ENCODE measurements around the gene C10orf88. TPM values are rescaled to one million over a fixed set of nuclear protein-coding genes. Genes with fewer than 3 reads are reported as not detected.

Gene C10orf88, protein sequence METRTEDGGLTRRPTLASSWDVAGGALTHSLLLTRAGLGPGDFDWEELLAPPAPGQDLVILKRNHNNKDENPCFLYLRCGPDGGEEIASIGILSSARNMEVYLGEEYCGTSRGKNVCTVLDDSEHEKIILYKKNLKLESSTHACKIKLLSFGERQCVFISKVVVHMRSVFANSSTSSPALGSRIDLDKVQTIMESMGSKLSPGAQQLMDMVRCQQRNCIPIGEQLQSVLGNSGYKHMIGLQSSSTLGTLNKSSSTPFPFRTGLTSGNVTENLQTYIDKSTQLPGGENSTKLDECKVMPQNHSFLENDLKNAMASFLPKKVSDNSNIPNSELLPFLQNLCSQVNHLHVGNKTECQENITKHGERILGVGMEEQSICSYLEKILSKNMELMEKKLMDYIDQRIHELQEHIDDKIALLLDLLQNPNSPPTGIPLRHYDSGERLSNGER
- total RNA-seq (2014; rRNA removed; shearing (Covaris generic)) = 1.8 and 3.9 TPM in 2 replicates

DNA sequence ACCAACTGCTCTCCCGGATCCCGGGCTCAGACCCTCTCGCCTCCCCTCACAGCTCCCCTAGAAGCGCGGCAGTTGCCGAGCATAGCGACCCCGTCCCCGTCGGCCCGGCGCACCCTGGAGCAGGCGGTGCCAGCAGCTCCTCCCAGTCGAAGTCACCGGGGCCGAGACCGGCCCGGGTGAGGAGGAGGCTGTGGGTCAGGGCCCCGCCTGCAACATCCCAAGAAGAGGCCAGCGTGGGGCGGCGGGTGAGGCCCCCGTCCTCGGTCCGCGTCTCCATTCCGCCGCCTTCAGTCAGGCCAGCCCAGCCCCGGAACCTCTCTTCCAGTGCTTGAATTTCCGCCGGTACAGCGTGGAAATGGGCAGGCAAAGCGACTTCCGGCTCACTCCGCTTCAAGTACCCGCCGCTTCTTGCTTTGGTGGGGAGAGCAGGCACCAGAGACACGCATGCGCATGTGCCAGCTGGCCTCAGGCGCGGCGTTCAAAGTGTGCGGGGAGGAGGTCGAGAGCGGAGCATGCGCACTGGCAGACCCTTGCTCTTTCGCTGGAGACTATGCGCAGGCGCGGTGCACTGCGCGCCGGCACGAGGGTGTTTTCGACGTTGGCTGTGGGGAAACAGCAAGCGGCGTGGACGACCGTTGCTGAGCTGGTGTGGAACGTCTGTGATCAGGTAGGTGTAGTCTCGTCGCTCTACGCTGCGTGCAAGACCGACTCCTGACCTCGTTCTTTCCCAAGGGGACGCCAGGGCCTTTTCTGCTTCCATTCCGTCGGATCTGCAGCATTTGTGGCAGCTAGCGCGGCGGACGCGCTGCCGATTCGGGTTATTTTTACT is at the start of gene C10orf88:
C10orf88 (minus strand) TSS at position 326 of the 829 bp plus-strand sequence; CDS start at position 277, 49 bp downstream.
- DNase-seq (ENCODE audit: low spot score) = peak; percentile 95

DNA sequence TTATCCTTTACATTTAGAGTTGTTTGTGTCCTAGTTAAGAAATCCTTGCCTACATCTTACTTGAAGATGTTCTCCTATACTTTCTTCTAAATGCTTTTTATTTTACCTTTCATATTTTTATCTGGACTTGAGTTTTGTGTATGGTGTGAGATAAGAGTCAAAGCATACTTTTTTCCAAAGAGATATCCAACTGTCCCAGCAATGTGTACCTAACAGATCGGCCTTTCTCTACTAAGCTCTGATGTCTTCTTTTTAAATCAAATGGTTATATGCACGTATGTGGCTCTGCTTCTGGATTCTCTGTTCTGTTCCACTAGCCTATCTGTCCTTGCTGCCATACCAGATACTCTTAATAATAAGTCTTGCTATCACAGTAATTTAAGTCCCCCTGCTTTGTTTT is 47.3 kb upstream of the C10orf88 start:
- no peak for DNase-seq (ENCODE audit: low spot score)

DNA sequence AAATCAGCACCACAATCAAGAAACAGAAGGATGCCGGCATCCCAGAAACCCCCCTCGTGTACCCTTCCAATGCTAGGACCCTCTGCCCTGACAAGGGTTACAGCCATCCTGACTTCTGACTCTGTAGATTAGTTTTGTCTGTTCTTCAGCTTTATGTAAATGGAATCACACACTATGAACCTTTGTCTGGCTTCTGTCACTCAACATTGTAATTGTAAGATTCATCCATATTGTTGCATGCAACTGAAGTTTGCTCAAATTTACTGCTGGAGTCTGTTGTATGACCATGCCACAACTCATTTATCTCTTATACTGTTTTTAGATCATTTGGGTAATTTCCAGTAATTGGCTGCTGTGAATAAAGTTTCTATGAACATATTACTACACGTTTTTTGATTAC is 46.1 kb upstream of the C10orf88 start:
- DNase-seq (ENCODE audit: low spot score) = no peak

DNA sequence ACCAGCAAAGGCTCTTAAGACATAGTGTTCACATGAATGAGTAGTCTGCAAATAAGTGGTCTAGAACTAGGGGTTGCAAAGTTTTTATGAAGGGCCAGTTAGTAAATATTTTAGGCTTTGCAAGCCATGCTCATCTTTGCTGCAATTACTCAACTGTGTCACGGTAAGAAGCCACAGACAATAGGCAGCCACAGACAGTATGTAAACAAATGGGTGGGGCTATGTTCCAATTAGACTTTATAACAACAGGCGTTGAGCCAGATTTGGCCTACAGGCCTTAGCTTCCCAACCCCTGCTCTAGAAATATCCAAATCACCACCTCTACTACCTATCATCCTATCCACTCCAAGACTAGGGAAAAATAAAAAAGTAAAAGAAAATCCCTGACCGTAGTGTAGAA is 45.3 kb upstream of the C10orf88 start:
- peak; percentile 18 for DNase-seq (ENCODE audit: low spot score)

DNA sequence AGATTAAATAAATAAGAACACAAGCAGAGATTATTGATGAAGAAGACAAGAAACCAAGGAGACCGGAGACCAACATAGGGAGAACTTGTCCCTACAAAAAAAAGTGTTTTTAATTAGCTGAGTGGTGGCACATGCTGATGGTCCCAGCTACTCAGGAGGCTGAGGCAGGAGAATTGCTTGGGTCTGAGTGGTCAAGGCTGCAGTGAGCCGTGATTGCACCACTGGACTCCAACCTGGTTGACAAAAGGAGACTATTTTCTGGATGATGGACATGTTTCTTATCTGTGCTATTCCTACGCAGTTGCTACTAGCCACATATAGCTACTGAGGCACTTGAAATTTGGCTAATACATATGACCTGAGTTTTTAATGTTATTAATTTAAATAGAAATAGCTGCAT is 44.9 kb upstream of the C10orf88 start:
- DNase-seq (ENCODE audit: low spot score) = no peak

DNA sequence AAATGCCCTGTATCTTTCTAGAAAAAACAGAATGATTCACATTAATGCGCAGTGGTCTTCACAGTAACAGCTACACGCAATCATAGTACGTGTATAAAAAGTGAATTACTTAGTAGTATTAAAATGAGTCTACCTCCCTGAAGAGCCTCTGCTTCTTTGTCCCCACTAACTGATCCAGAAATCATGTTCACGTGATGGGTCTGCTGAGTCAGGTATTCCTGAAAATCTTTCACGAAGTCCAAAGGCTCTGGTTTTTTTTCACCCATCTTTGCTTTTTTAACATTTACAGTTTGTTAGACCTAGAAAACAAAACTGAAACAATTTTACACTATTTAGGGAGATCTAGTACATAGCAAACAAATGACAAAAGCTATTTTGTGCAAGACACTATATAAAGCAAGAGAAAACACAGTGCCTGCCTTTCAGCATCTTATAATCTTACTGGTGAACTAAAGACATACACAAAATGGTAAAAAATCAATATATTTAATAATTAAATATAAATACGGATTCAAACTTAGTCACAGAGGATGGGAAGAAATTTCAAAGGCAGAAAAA is 44.4 kb upstream of the C10orf88 start:
- DNase-seq (ENCODE audit: low spot score) = no peak

DNA sequence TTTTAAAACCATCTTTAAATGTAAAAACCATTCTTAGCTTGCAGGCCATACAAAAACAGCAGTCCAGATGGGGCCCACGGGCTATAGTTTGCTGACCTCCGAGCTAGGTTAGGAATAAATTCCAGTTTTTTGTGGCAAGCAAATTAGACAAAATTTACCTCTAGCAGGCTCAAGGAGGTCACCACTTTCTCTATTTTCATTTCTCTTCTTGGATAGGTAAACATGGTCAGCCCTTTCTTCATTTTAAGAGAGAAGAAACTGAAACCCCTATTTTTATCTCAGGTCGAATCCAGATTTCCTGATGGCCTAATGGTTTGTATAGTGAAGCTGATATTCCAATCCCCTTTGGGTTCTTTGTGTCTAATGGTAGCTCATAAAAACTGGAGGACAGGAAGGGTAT is 43.8 kb upstream of the C10orf88 start:
- no peak for DNase-seq (ENCODE audit: low spot score)

DNA sequence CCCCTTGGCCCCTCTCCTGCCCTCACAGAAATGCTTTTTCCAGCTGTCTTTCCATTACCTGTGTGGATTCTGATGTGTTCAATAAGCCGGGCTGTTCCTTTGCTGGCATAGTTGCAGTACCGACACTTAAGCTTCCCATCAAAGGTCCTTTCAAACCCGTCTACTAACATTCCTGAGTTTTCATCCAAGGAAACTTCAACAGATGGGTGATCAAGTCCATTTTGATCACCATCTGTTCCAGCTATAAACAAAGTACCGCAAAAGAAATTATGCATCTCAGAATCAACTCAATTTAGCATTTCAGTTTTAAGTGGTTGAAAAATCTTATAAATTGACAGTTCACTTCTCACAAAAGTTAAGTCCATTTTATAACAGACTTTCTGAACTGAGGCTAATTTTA is 41.9 kb upstream of the C10orf88 start:
- no peak for DNase-seq (ENCODE audit: low spot score)

DNA sequence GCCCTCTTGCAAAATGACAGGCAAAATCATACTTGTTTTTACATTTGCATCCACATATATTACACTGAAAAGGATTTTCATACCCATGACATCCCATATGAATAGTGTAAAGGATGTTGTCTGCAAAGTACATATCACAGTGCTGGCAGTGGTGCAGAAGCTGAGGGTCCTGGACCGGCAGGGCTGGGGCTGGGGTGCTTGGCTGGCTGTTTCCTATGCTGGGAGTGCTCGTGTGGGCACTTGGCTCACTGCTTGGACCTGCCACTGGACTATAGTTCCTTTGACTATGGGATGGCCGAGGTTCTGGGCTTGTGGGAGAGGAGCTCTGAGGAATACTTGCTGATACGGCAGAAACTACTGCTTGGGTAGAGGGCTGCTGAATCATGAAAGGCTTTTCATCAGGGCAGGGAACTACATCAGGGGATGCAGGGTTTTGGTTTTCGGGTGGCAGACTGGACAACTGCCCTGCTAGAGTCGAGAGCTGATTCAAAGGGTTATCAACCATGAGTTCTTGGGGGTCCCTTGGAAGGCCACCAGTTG is 39.8 kb upstream of the C10orf88 start:
- DNase-seq (ENCODE audit: low spot score) = no peak

DNA sequence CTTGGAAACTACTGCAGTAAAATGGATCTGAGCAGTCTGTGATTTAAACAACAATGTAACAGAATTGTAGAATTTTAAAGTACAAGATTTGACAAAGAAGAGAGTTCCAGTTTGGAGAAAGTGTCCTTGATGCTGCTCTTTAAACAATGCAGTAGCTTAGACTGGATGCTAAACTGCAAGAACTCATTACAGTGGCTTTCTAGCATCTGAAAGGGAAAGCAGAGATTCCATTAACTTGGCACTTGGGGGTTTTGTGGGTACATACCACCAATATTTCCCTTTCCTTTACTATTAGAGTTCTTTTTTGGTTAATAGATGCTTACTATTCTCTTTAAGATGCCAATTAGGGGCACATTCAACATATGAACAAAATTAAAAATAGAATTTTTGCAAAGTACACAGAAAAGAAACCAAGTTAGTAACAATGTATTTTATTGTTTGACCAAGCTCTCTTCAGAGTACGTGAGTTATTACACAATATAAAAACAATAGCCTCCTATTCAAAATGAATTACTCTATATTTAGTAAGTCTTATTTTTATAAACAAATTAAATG is 38.1 kb upstream of the C10orf88 start:
- no peak for DNase-seq (ENCODE audit: low spot score)

DNA sequence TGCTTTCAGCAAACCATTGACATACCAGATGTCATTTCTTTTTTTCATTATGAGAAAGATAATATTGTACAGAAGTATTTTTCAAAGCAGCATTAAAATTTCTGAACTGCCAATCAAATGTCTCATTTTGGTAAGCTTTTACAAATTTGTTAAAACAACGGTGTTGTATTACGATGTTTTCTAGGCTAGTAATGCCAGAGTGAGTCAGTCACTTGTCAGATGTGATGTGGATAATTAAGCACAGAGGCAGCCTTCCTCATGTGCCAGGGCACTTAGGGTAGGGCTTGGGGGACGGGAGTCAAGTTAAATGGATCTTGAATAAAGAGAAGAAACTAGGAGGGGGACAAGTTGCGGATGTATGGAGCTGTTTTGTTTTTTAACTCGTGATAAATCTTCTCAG is 36.3 kb upstream of the C10orf88 start:
- DNase-seq (ENCODE audit: low spot score) = no peak

DNA sequence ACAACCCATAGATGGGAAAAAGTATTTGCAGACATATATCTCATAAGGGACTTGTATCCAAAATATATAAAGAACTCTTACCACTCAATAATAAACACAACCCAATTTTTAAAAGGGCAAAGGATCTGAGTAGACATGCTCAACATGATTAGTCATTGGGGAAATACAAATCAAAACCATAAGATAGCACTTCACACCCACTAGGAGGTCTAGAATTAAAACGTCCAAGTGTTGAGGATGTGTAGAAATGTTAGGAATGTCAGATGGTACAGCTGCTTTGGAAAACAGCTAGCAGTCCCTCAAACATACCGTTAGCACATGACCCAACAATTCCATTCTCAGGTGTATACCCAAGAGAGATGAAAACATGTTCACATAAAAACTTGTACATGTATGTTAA is 34.5 kb upstream of the C10orf88 start:
- no peak for DNase-seq (ENCODE audit: low spot score)

DNA sequence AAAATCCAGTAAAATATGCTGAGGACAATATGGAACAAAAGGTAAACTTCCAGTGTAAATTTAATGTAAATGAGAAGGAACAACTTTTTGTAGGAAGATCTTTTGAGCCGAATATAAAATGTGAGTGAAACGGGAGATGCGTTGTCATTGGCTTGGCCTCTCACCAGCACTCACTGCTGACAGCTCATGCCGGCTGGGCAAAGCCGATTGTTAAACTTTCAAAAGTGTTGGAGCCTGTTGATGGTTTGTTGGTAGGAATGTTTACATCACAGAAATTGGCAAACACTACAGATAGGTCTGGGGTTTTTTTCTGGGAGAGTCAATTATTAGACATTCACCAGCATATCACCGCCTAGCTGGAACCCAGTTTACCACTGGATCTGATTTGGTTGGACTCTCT is 32.3 kb upstream of the C10orf88 start:
- DNase-seq (ENCODE audit: low spot score) = no peak

DNA sequence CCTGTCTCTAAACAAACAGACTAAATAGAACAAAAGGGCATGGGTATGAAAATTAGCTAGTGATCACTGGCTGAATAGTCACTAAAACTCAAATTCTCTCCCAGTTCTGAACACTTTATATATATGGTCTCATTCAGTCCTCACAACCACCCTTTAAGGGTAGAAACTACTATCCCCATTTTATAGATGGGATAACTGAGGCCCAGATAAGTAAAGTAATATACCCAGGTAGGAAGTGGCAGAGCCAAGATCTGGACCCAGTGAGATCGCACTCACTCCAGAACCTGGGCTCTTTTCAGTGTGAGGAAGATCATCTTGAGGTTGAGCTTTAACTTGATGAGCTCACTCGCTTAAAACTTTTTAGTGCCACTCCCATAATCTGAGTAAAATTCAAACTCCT is 30.7 kb upstream of the C10orf88 start:
- DNase-seq (ENCODE audit: low spot score) = no peak

DNA sequence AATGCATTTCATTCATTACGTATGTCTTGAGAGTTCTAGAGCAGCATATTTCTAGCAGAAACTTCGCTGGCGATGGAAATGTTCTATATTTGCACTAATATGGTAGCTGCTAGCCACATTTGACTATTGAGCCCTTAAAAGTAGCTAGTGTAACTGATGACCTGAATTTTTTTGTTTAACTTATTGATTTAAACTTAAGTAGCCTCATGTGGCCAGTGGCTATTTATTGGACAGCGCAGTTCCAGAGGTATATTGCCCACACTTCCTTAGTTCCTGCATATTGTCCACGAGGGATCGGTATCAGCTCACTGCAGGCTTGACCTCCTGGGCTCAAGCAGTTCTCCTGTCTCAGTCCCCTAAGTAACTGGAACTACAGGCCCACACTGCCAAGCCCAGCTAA is 29.9 kb upstream of the C10orf88 start:
- DNase-seq (ENCODE audit: low spot score) = no peak

DNA sequence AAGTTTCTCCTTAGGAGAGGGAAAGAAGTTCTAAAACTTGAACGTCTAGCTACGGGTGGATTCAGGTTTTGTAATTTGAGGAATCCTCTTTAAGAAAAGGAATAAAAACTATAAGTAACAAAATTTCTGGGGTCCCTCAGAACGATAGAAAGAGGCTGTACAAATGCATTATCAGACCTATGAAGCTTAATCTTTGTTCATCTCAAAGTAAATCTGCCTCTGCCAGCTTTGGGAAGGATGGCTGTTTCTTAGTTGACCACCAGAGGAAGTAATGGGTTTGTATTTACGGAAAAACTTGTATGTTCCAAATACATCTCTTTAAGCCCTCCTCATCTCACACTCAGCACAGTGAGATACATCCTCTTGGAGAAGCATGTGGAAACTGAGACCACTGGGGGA is 27.0 kb upstream of the C10orf88 start:
- peak; percentile 59 for DNase-seq (ENCODE audit: low spot score)

DNA sequence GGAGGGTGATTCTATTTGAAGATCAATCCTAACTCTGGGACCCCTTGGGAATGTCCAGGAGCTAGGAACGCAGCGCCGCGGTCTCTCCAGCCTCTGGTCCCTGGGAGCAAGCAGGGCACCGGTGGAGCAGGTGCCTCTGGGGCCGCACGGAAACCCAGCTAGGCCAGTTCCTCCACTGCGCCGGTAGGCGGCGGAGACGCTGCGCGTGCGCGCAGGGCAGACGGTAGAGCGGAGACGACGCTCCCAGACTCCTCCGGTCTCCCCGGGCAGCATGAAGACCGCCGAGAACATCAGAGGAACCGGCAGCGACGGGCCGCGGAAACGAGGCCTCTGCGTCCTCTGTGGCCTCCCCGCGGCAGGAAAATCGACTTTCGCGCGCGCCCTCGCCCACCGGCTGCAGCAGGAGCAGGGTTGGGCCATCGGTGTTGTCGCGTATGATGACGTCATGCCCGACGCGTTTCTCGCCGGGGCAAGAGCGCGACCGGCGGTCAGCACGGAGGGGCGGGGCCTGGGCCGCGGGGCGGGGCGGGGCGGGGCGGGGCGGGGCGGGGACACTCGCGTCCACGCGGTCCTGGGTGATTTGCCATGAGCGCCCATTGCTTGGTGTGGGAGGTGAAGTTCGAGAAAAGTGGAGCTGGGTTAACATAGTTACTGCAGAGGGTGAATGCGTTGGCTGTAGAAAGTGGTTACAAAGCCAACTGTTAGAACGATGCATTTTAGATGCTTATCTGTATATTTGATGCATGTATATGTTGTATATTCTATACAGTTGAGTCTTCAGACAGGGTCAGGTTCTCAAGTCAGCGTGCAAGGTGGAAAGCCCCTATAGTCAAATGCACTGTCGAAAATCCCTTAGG is 26.4 kb upstream of the C10orf88 start, which contains the start of gene PSTK:
PSTK (plus strand) TSS at position 193 of the 857 bp plus-strand sequence; CDS start at position 272, 79 bp downstream.
- DNase-seq (ENCODE audit: low spot score) = peak; percentile 94

DNA sequence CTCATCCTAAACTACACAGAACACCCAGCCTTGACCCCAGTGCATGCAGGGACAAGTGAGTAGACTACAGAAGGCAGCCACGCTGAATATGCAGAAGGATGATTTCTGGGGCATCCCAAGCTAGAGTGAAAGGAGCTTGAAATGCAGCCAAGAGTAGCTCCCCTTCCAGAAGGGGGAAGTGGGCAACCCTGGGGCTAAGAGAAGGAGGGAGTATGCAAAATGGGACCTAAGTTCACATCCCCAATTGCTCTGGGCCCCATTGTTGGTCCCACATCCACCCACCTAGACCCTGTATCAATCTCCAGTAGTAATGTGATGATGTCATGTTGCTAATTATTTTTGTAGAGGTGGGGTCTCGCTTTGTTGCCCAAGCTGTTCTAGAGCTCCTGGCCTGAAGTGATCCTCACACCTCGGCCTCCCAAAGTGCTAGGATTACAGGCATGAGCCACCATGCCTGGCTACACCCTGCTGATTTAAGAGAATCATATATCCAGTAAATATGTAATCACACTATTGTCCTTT is 20.6 kb upstream of the C10orf88 start:
- no peak for DNase-seq (ENCODE audit: low spot score)

DNA sequence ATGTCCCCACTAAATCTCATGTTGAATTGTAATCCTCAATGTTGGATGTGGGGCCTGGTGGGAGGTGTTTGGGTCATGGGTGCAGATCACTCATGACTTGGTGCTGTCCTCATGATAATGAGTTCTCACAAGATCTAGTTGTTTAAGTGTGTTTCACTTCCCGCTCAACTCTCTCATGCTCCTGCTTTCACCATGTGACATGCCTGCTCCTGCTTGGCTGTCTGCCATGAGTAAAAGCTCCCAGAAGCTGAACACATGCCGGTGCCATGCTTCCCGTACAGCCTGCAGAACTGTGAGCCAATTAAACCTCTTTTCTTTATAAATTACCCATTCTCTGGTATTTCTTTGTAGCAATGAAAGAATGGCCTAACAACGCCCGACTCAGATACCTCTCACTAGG is 20.0 kb upstream of the C10orf88 start:
- no peak for DNase-seq (ENCODE audit: low spot score)

DNA sequence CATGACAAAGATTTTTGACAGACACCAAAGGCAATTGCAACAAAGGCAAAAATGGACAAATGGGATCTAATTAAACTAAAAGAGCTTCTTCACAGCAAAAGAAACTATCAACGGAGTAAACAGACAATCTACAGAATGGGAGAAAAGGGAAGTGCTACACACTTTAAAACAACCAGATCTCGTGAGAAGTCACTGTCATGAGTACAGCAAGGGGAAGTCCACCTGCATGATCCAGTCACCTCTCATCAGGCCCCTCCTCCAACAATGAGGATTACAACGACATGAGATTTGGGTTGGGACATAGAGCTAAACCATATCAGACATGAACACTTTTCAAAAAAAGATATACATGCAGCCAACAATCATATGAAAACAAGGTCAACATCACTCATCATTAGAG is 14.7 kb upstream of the C10orf88 start:
- no peak for DNase-seq (ENCODE audit: low spot score)
